ENCODE data around the gene SYNC.
A peak's percentile ranks its signal among the peaks of the same experiment; 100 is the strongest.
"Not testable (repeated sequence)": the region's sequence is repeated elsewhere in the genome, so short reads cannot be mapped to it uniquely, and the experiment has no call there.

The SYNC gene

GRCh38 chr1:32651461-32652073 is 51.0 kb downstream of the SYNC start:
- DNase-seq: no peak
- peak overlapping the region; percentile 79 for H3K4me3 ChIP-seq (ENCODE audit: low read depth, low read length)
- H3K4me1 ChIP-seq: no peaks in the 10 kb centered on the region
- H3K9me3 ChIP-seq: no peaks in the 10 kb centered on the region
- peaks cover 30% of the 10 kb centered on the region for H3K36me3 ChIP-seq
- TF ChIP-seq CTCF (IDR thresholded peaks at IDR 0.05; ENCODE audit: low read depth, low read length): no peak
- H3K27me3 ChIP-seq: no peaks in the 10 kb centered on the region

GRCh38 chr1:32650752-32651460 is 51.7 kb downstream of the SYNC start, which contains the start of gene RBBP4:
Gene RBBP4, plus strand, starts transcription at chr1:32651208. Its CDS starts 99 bp downstream, at chr1:32651307.
- peaks cover 26% of the 10 kb centered on the region for H3K36me3 ChIP-seq
- H3K4me1 ChIP-seq: no peaks in the 10 kb centered on the region
- no peak for TF ChIP-seq CTCF (IDR thresholded peaks at IDR 0.05; ENCODE audit: low read depth, low read length)

GRCh38 chr1:32650248-32650751 is 52.3 kb downstream of the SYNC start, which contains the start of gene ZBTB8OS:
Gene ZBTB8OS, minus strand, starts transcription at chr1:32650550. Its CDS starts 21 bp downstream, at chr1:32650529.
- H3K4me3 ChIP-seq (ENCODE audit: low read depth, low read length): peak within 1 kb of the TSS; percentile 93
- H3K9me3 ChIP-seq: no peaks in the 10 kb centered on the region
- no peaks in the 10 kb centered on the region for H3K4me1 ChIP-seq
- DNase-seq: peak; percentile 87
- no peaks in the 10 kb centered on the region for H3K27me3 ChIP-seq
- peaks cover 26% of the 10 kb centered on the region for H3K36me3 ChIP-seq
- no peak for TF ChIP-seq CTCF (IDR thresholded peaks at IDR 0.05; ENCODE audit: low read depth, low read length)

More at GRCh38 chr1:32650752-32651460, 51.7 kb downstream of the SYNC start, which contains the start of gene RBBP4:
- no peaks in the 10 kb centered on the region for H3K9me3 ChIP-seq
- H3K4me3 ChIP-seq (ENCODE audit: low read depth, low read length): peak within 1 kb of the TSS; percentile 93
- peak; percentile 93 for DNase-seq
- no peaks in the 10 kb centered on the region for H3K27me3 ChIP-seq

- no peaks in the 10 kb centered on the region for H3K9me3 ChIP-seq
- DNase-seq: no peak
- H3K36me3 ChIP-seq: peaks cover 9% of the 10 kb centered on the region
- H3K27me3 ChIP-seq: no peaks in the 10 kb centered on the region
- no peak for TF ChIP-seq CTCF (IDR thresholded peaks at IDR 0.05; ENCODE audit: low read depth, low read length)
- H3K4me1 ChIP-seq: no peaks in the 10 kb centered on the region
- no peak overlapping the region for H3K4me3 ChIP-seq (ENCODE audit: low read depth, low read length)
These were observed 55.0 kb downstream of the SYNC start for GRCh38 chr1:32647308-32648134.

- TF ChIP-seq CTCF (IDR thresholded peaks at IDR 0.05; ENCODE audit: low read depth, low read length): no peak
- no peaks in the 10 kb centered on the region for H3K27me3 ChIP-seq
- no peaks in the 10 kb centered on the region for H3K4me1 ChIP-seq
- DNase-seq: no peak
- no peak overlapping the region for H3K4me3 ChIP-seq (ENCODE audit: low read depth, low read length)
- no peaks in the 10 kb centered on the region for H3K36me3 ChIP-seq
- H3K9me3 ChIP-seq: no peaks in the 10 kb centered on the region
These were observed 58.1 kb downstream of the SYNC start for GRCh38 chr1:32644426-32644825.

- H3K36me3 ChIP-seq; H3K4me1 ChIP-seq; DNase-seq; H3K27me3 ChIP-seq; H3K9me3 ChIP-seq; H3K4me3 ChIP-seq (ENCODE audit: low read depth, low read length): not testable (repeated sequence)
These were observed 60.2 kb downstream of the SYNC start for GRCh38 chr1:32642292-32642827.

Measured in BE2C (cell line).